NCI-H460 (cell line): Measurements from ENCODE around the gene WNT8A. TPM values are rescaled to one million over a fixed set of nuclear protein-coding genes. Genes with fewer than 3 reads are reported as not detected.
A peak's percentile ranks its signal among the peaks of the same experiment; 100 is the strongest.
"Not testable (repeated sequence)": the region's sequence is repeated elsewhere in the genome, so short reads cannot be mapped to it uniquely, and the experiment has no call there.

Experiments
- DNase-seq: peaks from one replicate; pipeline ENCODE4 v3.0.0-alpha.2; 2016; ENCODE audit warnings: low read depth; ENCODE audit errors: extremely low read depth
- polyA plus RNA-seq: library from polyadenylated mRNA; depleted of rRNA; stranded (reverse); fragments of >200 nt; gene quantifications from 2 replicates; pipeline ENCODE4 v1.2.3, GENCODE V29; 2014; cell fraction: nucleus; rRNA removed
- total RNA-seq: library from RNA; depleted of rRNA; stranded (reverse); fragments of >200 nt; shearing (Covaris generic); gene quantifications from 2 replicates; pipeline ENCODE4 v1.2.3, GENCODE V29; 2014; rRNA removed

WNT8A gene, protein sequence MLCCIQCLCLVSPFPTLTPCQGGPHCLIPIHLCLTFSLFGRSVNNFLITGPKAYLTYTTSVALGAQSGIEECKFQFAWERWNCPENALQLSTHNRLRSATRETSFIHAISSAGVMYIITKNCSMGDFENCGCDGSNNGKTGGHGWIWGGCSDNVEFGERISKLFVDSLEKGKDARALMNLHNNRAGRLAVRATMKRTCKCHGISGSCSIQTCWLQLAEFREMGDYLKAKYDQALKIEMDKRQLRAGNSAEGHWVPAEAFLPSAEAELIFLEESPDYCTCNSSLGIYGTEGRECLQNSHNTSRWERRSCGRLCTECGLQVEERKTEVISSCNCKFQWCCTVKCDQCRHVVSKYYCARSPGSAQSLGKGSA
- not detected in 2 replicates for total RNA-seq
- not detected in 2 replicates for polyA plus RNA-seq

DNA sequence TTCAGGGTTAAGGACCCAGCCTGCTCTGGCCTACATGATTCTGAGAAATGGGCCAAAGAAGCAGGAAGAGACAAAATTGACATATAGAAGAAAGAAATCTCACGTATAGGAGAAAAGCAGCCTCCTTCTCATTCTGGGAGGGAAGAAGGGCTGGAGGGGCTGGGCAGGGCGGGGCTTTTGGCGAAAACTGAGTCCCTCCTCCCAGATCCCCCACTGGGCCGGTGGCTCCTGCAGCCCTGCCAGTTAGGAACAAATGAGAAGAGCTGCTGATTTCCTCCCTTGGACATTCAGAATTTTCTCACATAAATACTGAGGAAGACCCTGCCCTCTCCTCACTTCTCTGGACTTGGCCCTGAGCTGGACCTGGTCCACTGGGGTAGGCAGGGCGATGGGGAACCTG lies at the start of gene WNT8A:
WNT8A (plus strand) TSS at position 332 of the 400 bp plus-strand sequence. CDS start 95 bp downstream, outside the sequence.
- no peak for DNase-seq

- peak; percentile 95 for DNase-seq
These were observed 48.0 kb upstream of the WNT8A start for GRCh38 chr5:138035605-138036537.

- no peak for DNase-seq
These were observed 46.6 kb upstream of the WNT8A start for GRCh38 chr5:138037271-138037670.

- no peak for DNase-seq
These were observed 45.8 kb upstream of the WNT8A start for GRCh38 chr5:138037907-138038633.

GRCh38 chr5:138038826-138039225 lies 45.0 kb upstream of the WNT8A start:
- no peak for DNase-seq

DNA sequence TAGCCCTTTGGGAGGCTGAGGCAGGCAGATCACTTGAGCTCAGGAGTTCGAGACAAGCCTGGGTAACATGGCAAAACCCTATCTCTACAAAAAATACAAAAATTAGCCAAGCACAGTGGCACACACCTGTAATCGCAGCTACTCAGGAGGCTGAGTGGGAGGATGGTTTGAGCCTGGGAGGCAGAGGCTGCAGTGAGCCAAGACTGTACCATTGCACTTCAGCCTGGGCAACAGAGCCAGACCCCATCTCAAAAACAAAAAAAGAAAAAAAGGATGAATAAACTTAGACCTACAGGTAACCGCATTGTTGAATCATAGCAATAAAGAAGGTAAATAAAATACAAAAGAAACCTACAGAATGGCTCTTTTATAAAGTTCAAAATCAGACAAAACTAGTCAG lies 38.5 kb upstream of the WNT8A start:
- not testable (repeated sequence) for DNase-seq

DNA sequence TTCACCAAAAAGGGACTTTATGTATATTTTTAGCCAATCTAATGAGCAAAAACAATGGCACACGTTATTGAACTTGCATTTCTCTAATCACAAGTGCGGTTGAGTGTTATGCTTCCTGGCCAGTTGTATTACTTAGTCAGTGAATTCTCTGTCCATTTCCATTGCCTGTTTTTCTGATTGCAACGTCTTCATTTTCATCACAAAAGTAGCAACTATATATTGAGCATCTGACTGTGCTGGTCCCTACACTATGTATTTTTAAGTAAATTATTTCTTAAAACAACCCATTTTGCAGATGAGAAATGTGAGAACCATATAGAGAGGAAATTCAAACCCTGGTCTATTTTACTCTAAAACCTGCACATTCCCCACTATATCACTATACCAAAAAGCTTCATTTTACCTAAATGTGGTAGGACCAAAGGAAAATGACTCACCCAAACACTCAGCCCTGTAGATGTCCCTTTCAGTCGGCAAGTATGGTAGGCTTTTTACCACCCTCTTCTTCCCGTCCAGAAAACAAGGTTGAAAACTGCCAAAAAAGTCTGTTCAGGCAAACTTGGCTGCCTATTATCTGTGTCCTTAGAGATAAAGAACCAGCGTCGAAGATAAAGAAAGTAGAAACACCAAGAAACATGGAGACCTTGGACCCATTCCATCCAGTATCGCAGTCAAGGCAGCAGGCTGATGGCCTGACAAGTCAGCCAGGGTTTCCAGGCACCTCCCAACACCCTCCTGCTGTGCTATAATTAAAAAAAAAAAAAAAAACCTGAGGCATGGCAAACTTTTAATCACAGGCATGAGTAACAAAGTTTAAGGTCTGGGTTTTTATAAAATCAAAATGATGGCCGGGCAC lies 32.2 kb upstream of the WNT8A start:
- DNase-seq, result no peak

DNA sequence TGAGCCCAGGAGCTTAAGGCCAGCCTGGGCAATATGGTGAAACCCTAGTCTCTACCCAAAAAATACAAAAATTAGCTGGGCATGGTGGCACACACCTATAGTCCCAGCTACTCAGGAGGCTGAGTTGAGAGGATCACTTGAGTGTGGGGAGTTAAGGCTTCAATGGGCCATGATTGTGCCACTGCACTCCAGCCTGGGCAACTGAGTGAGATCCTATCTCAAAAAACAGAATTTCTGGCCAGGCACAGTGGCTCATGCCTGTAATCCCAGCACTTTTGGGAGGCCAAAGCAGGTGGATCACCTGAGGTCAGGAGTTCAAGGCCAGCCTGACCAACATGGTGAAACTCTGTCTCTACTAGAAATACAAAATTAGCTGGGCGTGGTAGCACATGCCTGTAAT lies 31.1 kb upstream of the WNT8A start:
- not testable (repeated sequence) for DNase-seq

DNA sequence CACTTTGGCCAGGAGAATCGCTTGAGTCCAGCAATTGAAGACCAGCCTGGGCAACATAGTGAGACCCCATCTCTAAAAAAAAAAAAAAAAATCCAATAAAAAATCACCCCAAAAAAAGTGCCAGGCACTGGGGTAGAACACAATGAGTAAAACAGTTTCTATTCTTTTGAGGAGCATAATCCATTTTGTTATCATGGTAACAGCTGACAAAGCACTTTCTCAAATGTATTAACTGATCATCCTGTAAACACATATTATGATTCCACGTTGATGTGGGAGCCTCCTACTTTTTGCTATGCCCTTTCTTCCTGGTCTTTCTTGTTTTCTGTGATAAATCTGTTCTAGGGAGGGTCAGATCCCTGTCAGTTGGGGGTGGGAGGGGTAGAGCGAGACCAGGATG lies 30.3 kb upstream of the WNT8A start:
- no peak for DNase-seq

GRCh38 chr5:138054206-138054605 lies 29.6 kb upstream of the WNT8A start:
- DNase-seq, result no peak

GRCh38 chr5:138054847-138055558 lies 28.8 kb upstream of the WNT8A start:
- DNase-seq, result no peak

DNA sequence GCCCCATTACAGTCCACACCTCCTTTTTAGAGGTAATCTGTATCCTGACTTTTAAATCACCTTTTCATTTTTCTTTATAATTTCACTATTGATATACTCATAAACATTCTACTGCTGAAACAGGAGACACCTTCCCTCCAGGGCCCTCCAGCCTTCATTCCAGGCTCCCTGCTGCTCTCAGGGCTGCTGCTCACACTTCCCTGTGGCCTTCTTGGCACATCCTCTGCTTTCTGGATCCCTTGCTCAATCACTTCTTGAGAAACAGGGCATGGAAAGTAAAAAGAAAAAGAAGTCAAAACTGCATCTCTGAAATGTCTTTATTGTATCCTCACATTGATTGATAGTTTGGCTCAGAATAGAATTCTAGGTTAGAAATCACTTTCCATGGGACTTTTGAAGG lies 19.3 kb upstream of the WNT8A start:
- DNase-seq, result no peak

DNA sequence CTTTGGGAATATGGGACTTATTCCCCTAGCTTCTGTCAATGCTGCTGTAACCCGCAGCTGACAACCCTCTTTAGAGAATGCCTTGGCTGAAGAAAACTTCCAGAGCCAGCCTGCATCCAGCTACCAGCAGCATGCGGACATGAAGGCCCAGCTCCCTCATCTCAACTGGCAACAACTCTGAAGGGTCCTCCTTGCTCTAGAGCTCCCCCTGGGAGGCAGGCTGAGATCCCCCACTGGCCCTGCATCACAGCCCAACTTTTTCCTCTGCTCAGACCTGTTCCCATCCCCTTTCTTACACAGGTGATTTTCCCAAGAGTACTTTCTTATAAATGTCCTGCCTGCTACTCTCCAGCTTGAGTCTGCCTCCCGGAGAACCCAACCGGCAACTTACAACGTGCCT lies 18.7 kb upstream of the WNT8A start:
- DNase-seq, result no peak

DNA sequence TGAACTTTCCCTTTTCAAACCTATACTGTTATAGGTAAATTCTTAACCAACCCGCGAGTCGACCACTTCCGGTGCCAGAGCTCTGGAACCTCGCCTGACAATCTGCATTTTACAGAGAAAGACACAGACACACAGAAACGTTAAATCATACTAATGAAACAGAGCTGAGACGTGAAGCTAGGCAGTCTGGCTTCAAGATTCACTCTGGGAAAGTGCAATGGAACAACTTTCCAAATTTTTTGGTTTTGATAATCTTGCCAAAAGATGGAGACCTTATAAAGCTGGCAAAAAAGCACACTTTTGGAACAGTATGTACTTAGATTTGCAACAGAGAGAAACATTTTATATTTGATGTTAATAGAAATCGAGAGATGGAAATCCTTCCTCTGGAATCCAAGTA lies 15.9 kb upstream of the WNT8A start:
- DNase-seq, result no peak

- DNase-seq, result peak; percentile 83
These were observed 14.9 kb upstream of the WNT8A start for GRCh38 chr5:138068742-138069600.

DNA sequence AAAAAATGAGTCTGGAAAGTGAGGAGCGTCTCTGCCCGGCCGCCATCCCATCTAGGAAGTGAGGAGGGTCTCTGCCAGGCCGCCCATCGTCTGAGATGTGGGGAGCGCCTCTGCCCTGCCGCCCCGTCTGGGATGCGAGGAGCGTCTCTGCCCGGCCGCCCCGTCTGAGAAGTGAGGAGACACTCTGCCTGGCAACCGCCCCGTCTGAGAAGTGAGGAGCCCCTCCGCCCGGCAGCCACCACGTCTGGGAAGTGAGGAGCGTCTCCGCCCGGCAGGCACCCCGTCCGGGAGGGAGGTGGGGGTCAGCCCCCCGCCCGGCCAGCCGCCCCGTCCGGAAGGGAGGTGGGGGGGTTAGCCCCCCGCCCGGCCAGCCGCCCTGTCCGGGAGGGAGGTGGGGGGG lies 13.8 kb upstream of the WNT8A start:
- DNase-seq, result not testable (repeated sequence)

DNA sequence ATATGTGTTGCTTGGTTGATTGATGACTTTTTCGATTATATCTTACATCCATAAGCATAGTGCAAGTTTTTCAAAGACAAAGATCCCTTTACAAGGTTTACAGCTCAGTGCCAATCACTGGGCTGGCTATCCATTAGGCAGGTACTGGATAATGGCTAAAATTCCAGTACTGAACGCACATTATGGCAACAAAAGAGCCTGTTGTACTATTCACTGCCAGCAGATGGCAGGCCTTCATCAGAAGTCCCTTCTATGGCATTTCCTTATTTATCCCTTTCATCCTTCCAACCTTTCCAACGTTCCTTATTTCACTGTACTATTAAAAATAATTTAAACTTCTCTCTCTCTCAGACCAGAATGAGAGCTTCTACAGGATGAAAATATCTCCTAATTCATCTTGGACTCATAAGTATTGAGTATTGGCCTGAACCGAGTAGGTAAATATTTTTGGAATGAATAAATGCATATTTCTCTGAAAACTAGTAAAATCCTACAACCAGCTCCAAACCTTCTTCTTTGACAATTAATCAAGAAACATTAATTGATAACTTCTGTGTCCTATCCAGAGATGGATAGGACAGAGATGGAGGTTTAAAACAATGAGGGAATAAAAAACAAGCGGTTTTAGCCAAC lies 6.7 kb upstream of the WNT8A start:
- DNase-seq, result peak; percentile 72
